Epidermal melanocyte (primary cell): Measurements from ENCODE around the gene LAMA4.

Source experiments
- DNase-seq: peaks from one replicate; pipeline ENCODE4 v3.0.0; 2011; ENCODE audit warnings: low spot score; ENCODE audit not compliant: insufficient read length

LAMA4 gene

DNA sequence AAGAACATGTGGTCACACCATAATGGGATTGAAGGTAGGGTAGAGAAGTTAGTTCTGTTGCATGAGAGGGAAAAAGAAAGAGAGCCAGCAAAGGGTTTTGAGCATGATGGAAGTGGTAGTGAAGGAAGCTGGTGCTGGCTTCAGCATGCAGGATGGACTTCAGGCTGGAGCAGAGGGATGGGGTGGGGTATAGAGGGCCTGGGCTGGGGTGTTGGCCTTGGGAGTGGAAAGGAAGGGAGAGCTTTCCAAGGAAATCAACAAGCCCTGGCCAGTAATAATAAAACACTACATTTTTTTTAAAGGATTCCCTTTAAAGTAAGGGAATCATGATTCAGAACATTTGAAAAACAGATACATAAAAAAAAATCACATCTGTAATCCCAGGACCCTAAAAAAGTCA, 61.2 kb downstream of the LAMA4 start:
- no peak for DNase-seq

DNA sequence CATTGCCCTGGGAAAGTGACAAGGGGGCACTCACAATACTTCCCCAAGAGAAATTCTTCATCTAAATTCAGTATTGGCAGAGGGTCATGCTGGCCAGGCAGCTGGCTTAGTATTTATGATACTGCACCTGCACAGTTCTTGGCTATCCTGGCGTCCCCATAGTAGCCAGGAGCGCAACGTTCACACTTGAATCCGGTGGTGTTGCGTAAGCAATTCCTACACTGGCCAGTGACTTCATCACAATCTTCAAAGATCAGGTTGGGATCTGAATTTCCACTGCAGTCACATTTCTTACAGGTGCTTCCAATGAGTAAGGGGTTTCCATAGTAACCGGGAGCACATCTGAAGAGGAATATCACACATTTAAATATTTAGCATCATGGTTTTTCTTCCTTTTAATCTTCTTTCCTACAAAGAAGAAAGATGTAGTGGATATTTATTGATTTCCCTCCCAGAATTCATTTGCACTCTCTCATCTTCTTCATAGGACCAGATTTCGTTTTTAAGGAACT, 62.8 kb downstream of the LAMA4 start:
- DNase-seq: no peak

DNA sequence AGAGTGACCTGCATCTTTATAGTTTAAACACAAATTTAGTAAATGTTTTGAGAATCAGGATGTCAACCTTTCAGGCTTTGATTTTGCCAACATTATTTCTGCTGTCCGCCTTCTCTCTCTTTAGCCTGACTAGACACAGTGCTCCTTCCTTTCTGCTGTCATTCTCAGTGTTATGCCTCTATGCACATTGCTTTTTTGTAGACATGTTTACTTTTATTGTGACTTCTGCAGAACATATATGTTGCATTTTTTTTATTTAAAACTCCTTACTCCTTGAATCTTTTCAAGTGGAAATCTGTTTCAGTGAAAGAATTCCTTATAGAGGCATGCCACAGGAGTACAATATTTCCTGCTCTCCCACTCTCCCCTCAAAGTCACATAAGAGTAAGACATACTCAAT, 64.2 kb downstream of the LAMA4 start:
- DNase-seq: no peak

DNA sequence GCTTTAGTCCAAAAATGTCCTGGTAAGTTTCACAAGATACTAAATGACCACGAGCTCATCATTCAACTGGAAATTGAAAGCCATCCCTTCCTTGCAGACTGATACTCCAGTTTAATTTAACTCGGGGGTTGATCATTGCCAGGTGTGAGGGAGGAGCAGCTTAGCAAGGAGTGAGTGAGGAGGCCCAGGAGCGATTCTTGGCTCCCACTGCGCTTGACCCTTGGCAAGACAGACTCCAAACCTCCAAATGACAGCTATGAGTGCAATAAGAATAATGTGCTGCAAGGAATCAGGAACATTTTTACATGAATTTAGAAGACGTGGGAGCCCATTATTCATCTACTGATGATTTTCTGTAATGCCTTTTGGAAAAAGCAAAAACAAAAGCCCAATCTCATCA, 64.9 kb downstream of the LAMA4 start:
- DNase-seq: no peak

DNA sequence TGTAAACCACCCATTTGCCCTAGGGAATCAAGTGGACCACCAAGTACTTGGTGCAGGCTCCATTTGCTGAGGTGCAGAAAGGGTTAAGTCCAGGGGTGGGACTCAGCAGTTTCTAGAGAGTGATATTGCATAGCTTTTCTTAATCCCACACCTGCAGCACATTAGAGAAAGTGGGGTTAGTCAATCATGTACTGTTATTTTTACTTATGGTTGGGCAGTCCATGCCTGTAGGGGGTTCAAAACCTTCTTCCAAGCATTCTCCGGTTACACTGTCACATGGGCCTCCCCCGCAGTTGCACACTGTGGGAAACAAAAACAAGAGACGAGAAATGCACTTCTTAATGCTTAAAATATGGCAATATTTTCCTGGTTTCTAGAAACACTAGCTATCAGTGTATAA, 65.5 kb downstream of the LAMA4 start:
- no peak for DNase-seq

DNA sequence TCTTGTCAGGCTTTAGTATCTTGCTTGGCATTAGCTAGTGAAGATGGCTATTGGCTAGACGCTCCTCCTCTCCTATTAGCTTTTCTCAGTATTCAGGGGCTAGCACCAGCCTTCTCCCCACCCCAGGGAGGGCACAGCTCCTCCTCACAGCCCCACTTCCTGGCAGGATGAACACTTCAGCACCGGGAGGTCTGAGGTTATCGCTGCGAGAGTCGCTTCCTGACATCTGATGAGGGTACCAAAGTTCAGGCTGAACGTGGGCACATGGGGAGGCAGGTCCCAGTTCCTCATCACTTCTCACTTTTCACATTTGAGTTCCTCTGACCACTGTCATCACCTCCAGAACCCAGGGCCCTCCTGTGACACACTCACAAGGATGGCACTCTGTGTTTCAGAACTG, 66.6 kb downstream of the LAMA4 start:
- no peak for DNase-seq

DNA sequence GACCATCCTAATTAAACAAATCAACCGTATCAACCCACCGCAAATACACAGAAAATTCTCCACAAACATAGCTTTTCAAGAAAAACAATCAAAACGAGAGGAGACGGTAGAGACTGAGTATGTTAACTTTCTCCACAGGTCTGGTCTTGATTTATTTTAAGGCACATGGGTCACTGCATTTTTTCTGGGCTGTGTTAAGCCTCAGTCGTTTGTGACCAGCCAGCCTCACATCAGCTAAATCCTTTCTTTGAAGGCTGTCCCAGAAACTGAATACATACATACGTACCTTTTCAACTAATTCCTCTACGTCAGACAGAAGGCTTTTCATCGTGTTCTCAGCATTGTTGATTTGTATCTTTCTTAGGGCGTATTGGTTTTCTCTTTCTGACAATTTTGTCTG, 69.4 kb downstream of the LAMA4 start:
- no peak for DNase-seq

DNA sequence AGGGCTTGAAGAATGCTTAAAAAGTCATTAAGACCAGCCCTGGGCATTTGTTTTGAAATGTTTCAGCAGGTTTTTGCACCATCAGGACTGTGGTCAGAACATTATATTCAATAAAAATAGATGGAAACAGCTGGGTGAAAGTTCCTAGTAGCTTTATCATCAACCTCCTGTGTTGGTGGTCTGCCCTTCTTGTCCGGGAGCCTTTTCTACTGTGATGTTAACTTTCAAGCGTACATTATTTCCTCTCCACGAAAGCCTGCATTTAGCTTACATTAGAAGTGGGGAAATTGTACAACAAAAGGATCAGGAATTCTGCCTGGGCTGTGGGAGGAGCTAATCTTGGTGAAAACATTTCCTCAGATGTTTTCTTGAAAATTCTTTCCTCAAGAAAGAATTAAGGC, 71.1 kb downstream of the LAMA4 start:
- DNase-seq: no peak

DNA sequence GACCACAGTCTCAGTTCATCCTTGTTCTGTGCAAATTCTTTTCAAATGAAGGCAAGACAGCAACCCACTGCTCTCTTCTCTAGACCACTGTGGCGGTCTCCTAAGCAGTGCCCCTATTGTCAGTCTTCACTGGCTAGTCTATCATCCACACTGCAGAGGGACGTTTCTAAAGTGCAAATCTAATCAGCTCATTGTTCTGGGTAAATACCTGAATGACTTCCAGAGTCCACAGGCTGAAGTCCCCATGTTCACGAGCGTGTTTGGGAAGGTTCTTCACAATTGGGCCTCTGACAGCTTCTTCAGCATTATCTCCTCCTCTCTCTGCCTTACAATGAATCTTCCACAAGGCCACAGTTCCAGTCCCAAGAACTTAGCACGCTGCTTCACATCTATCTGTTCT, 73.2 kb downstream of the LAMA4 start:
- no peak for DNase-seq

DNA sequence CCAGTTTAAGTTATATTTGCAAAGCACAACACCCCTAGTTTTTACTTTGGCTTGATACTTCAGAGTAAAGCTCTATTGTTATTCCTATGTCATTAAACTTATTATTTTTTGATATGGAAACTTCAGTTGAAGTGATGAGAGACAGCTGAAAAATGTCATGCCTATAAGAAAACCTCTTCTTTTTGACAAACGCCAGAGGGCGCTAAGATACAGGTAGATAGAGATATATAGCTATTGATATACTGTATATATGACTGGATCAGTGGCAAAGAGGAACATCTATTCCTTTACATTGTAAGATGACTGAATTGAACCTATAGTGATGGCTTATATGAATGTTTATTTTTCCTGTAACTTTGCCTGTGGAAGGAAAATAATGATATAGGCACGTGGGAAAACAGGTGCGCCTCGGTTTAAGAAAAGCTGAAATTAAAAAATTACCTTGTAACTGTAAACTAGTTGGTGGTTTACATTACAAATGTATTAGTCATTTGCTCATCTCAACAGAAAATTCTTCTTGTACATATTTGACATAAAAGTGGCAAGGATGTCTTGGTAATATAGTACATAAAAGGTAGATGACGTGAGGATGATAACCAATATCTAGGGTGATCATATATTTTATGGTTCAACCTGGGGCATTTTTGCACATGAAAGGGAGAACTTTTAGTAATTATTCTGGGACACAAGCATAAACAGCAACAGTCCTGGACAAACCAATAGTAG, 74.1 kb downstream of the LAMA4 start:
- peak; percentile 50 for DNase-seq

DNA sequence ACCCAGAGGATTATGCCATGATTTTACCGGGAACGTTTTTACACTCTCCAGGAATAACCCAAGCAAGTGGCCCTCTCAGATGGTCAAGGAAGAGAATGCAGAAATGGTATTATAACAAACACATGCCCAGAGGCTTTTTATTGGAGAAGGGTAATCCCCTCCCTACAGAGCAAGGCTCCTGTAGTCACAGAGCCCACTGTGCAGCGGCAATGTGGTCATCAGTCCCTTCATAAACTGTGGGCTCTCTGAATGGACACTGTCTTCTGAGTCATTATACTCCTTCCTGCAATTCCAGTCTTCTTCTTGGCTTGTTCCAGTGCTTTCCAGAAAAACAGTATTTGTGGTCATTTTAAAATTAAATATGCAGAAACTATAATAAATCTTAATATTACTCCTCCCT, 74.7 kb downstream of the LAMA4 start:
- DNase-seq: no peak

DNA sequence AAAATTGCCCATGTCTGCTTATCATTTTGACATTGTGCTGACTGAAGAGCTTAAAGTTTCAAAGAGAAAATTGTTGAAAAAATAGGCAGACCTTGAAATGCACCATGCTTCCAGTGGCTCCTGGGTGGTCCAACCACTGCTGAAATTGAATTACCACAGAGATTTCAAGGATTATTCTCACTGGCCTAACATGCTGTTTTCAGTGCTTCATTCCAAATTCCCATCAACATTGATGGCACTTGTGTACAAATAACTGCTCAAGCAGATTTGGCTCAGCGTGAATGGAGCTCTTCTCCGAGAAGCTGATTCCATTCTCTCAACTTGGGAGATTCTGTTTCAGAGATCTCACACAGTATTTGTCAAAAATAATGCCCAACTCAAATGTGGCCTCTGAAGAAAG, 75.5 kb downstream of the LAMA4 start:
- no peak for DNase-seq

DNA sequence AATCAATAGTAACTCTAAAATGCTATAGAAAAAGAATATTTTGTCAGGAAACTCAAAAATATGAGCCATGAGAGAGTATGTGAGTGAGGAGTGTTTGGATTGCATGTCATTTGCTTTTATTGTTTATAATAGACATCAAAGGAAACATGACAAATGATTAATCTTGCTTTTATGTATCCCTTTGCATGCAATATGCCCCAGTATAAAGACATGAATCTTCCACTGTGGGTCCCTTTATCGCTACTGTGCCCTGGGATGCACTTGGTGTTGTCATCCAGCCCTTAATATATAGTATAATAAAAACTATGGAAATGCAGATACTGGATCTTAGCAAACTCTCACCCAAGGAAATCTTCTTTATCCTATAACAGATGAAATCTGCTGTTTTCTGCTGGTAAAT, 77.3 kb downstream of the LAMA4 start:
- no peak for DNase-seq

DNA sequence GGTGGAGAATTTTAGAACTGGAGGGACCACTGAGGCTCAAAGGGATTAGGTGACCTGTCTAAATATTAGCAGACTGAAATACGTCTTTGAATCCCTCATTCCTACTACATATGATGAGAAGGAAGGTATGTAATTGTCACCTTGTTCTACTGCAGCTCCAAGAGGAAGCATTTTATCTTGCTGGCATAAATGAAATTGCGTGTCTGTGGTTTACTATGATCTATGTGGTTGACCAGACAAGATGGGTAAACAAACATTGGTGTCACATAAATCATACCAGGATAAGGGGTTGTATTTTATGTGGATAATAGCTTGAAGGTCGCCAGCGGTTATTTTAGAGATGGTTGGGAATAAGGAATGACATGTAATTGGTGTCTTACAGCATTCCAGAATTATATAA, 78.2 kb downstream of the LAMA4 start:
- DNase-seq: no peak

DNA sequence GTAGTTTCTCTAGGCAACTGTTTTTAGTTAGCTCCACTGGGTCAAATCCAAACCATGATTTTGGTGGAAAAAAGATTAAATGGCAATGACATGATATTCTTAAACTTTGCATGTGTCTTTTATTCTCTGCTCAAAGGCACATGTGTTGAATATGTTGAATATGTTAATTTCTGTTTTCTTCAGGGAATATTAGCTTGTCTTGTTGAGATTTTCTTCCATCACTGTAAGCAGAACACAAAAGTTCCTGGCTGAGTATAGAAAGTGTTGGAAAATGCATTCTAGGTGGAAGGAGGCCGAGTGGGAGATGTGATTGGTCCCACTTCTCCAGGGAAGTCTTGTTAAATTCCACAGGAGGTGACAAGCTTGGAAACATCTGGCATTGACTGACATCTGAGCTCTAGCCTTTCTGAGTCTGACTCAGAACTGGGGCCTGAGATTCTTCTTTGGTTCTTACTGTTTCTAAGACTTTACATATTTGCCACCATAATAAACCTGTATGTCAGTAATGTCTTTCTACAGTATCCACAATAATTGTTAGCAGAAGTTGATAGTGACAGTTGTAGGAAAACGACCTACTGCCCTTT, 81.1 kb downstream of the LAMA4 start:
- no peak for DNase-seq

DNA sequence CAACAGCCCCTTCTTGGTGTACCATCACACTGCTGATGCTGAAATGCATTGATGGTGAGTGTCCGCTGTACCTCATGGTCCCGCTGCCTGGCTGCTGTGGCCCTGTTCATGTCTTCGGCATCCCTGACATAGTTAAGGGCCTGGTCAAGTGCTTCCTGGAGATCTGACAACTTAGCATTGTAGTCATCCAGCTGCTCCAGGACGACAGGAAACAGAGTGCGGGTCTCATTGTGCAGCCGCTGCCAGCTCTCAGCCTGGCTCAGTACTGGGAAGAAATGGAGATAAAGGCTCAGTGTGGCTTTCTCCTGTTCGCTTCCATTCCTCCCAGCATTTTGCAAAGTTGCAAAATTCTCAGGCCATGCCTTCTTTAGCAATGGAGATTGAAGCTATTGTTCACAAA, 81.8 kb downstream of the LAMA4 start:
- DNase-seq: no peak

DNA sequence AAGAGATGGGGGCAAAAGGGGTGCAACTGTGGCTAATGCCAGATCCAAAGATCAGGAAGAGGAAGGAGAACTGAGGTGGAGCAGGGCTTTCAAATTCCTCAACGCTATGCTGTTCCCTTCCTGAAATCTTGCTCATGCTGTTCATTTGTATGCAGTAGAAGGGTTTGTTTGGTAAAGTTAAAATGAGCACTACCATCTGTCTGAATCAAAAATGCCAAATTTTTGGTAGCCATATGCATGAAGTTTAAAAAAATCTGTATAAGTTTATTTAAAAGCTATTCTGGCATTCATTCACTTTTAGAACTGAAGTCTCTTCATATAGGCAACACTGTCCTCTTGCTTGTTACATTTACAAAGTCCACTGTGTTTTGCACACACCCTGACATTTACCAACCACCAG, 84.8 kb downstream of the LAMA4 start:
- no peak for DNase-seq

DNA sequence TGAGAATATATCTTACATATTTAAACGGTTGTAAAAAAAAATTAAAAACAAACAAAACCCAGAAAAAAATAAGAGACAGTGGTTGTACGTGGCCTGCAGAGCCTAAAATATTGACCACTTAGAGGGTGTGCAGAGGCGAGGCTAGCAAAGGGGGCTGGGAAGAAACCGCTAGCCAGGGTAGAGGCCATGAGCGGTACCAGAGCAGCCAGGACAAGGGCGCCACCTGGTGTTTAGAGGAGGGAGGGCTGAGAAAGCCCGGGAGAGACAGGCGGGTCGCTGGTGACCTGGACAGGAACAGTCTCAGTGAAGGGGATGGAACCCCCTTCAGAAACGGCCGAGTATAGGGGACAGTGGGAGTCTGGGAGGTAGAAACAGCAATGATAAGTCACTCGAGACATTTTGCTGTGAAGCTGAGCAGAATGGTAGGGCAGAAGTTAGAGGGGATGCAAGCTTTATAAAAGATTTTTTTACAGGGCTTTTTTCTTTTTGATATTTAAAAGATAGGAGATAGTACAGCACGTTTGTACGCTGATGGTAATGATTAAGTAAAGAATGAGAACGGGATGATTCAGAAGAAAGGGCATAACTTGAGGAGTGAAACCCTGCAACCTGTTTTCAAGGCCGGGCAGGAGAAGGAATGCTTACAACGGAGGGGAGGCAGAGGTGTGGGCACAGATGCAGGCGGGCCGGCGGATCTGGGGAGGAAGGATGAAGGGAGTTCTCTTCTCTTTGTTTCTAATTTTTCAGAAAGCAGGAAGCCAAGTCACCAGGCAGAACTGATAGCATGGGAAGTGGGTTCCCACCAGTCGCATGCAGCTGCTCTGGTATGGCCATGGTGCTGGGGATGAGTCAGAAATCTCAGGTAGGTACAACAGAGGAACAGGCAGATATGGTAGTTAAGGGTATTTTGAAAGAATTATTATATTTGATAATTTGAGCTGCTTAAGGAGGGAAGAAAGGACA, 90.8 kb downstream of the LAMA4 start:
- DNase-seq: no peak

DNA sequence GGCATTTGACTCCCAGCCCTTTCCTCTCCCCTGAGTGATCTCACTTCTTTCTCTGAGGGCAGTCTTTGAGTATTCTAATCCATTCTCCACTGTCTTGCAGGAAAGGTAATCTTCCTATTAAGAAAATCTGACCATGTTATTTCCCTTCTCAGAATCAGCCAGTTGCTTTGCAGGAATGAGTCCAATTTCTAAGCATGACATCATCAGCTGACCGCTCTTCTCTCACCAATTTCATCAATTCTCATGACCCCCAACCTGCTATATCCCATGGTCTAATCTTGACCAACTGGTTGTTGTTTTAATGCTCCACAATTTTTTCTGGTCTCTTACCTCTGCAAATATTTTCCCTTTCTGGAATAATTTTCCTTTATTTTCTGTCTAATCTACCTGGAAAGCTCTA, 93.6 kb downstream of the LAMA4 start:
- no peak for DNase-seq

DNA sequence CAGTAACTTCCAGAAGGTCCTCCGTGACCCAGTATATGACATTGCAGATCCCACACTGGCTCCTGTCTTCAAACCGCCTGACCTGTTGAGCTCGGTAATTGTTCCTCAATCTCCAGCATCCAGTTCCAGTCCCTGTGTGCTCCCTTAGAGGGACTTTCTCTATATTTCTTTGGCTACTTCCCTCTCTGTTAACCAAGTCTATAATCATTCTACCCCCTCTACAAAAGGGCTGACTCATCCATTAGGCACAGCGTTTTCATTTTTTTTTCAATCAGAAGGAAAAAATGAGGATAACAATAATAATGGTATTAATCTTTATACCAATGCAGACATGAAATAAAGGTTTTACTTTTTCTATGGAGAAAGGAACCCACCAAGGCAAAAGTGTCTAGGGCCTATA, 97.7 kb downstream of the LAMA4 start:
- no peak for DNase-seq

DNA sequence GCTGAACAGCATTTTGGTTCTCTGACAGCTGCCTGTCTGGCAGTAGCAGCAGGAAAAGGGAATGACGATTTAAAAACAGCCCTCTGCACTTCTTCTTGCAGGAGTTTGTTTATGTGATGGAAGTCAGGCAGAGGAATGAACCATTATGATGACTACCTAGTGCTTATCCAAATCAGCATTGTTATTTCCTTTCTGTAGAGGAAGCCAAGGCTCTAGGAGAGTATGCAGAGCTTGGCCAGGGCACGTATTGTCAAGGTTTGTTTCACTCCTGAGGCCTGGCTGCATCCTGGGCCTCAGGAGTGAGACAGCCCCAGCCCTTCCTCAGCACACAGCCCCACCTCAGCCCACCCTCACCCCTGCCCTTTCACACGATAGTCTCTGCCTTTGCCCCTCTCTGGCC, 98.5 kb downstream of the LAMA4 start:
- DNase-seq: no peak

DNA sequence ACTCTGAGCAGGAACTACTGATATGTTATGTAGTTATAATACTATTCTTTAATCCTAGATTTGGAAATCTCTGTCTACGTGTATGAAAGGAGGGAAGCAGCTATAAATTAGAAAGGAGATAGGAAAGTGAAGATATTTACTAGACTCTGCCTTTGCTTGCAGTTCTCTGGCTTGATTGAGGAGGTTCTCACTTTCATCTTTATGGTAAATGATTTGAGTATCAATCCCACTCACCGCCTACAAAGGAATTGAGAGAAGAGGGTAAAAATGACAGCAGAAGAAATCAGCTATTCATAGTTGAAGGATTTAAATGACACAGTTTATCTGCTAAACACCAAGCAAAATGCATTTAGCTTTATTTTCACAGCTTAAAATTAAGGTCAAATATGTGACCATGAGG, 99.7 kb downstream of the LAMA4 start:
- no peak for DNase-seq
